K562 (cell line): Measurements from ENCODE around the gene LY6G5B. TPM values are rescaled to one million over a fixed set of nuclear protein-coding genes. Genes with fewer than 3 reads are reported as not detected.

Experiments
- ATF7 ChIP-seq: fragments of 450-650 bp; IDR thresholded peaks from 2 replicates; pipeline ENCODE4 v1.7.1; 2014; ENCODE audit warnings: mild to moderate bottlenecking, moderate library complexity
- CHD4 ChIP-seq: fragments of 200-600 bp; sonication (generic); IDR thresholded peaks from 3 replicates; pipeline ENCODE4 v1.6.1; 2012; ENCODE audit warnings: low read depth, mild to moderate bottlenecking, mixed read lengths, low read length, inconsistent platforms; ENCODE audit not compliant: insufficient read depth, insufficient replicate concordance, poor library complexity, severe bottlenecking
- CTCF ChIP-seq, 3 experiments: IDR thresholded peaks in 2 of 3; conservative IDR thresholded peaks in 1 of 3; 2 replicates each; pipeline ENCODE4 v1.5.1; 2011 to 2012; ENCODE audit warnings: low read length in 3 of 3, mild to moderate bottlenecking in 3 of 3, control low read depth in 2 of 3, improper control_type of control experiment in 1 of 3, inconsistent platforms in 1 of 3, low read depth in 1 of 3, mixed read lengths in 1 of 3, moderate library complexity in 1 of 3; ENCODE audit not compliant: insufficient read depth in 2 of 3
- EWSR1 ChIP-seq: fragments of 450-650 bp; IDR thresholded peaks from 2 replicates; pipeline ENCODE4 v1.6.1; 2018; ENCODE audit warnings: borderline replicate concordance, mild to moderate bottlenecking, low read depth, moderate library complexity; ENCODE audit not compliant: partially characterized antibody
- PATZ1 ChIP-seq: fragments of 250-450 bp; sonication (Bioruptor Pico); IDR thresholded peaks from 2 replicates; pipeline ENCODE4 v1.5.0; 2020; ENCODE audit warnings: mild to moderate bottlenecking, borderline replicate concordance
- PHB ChIP-seq: fragments of 250-450 bp; sonication (Bioruptor Pico); IDR thresholded peaks from 2 replicates; pipeline ENCODE4 v1.5.0; 2021
- PHF20 ChIP-seq: fragments of 450-650 bp; IDR thresholded peaks from 2 replicates; pipeline ENCODE4 v1.6.1; 2018; ENCODE audit not compliant: partially characterized antibody
- POLR2A ChIP-seq: fragments of 450-650 bp; conservative IDR thresholded peaks from 2 replicates; pipeline ENCODE4 v1.6.1; 2016
- SAFB ChIP-seq: fragments of 200-400 bp; formaldehyde crosslinking; IDR thresholded peaks from 2 replicates; pipeline ENCODE4 v1.6.1; 2017; ENCODE audit warnings: low read depth, low read length, borderline replicate concordance
- TGIF2 ChIP-seq: sonication (generic); formaldehyde crosslinking; IDR thresholded peaks from 2 replicates; pipeline ENCODE4 v1.8.1; 2022; ENCODE audit warnings: mild to moderate bottlenecking, missing genetic modification reagents, moderate library complexity
- YY1 ChIP-seq, 3 experiments: IDR thresholded peaks; 2 replicates each; pipeline ENCODE4 v1.6.1; 2011; ENCODE audit warnings: low read length in 2 of 3, mild to moderate bottlenecking in 2 of 3, moderate library complexity in 2 of 3, borderline replicate concordance in 1 of 3, control low read depth in 1 of 3, low read depth in 1 of 3; ENCODE audit not compliant: insufficient read depth in 3 of 3, insufficient replicate concordance in 2 of 3, control insufficient read depth in 1 of 3, insufficient read length in 1 of 3; ENCODE audit errors: extremely low read depth in 1 of 3
- ZC3H11A ChIP-seq: IDR thresholded peaks from 2 replicates; pipeline ENCODE4 v1.6.1; 2012; ENCODE audit warnings: low read depth, low read length, improper control_type of control experiment
- ZKSCAN8 ChIP-seq: fragments of 200-800 bp; sonication (Bioruptor generic); IDR thresholded peaks from 2 replicates; pipeline ENCODE4 v1.6.1; 2016; ENCODE audit warnings: missing genetic modification characterization, missing compliant biosample characterization
- ZNF143 ChIP-seq: sonication (generic); formaldehyde crosslinking; IDR thresholded peaks from 2 replicates; pipeline ENCODE4 v1.9.0; 2022; ENCODE audit warnings: mild to moderate bottlenecking, missing genetic modification reagents
- polyA plus RNA-seq, 8 experiments: library from polyadenylated mRNA; depleted of rRNA in 4 of 8; stranded (reverse) in 5 of 8; unstranded in 3 of 8; fragments of >200 nt; fragmentation: Nextera tagmentation in 2 of 8; fragmentation: Illumina TruSeq in 1 of 8; extraction: Ambion mirVana in 2 of 8; extraction: Trizol in 1 of 8; gene quantifications; 2 replicates each; pipeline versions ENCODE4 v1.2.1 to v1.2.3, GENCODE V29; 2011 to 2014; ENCODE audit warnings: inconsistent platforms in 1 of 8, missing spikeins in 1 of 8
- total RNA-seq, 7 experiments: library from RNA; depleted of rRNA in 6 of 7; stranded (reverse); fragments of >200 nt in 6 of 7; fragmentation: Illumina TruSeq in 2 of 7; extraction: Trizol in 2 of 7; gene quantifications; 2 replicates each; pipeline versions ENCODE4 v1.2.1 to v1.2.3, GENCODE V29; 2011 to 2021; ENCODE audit warnings: low replicate concordance in 1 of 7
- TF ChIP-seq, protein P1 (sequence below): sonication (generic); IDR thresholded peaks from 2 replicates; pipeline ENCODE4 v1.6.1; 2016
- TF ChIP-seq, protein P2 (sequence below): fragments of 250-450 bp; sonication (Bioruptor Pico); IDR thresholded peaks from 2 replicates; pipeline ENCODE4 v1.4.0; 2020; ENCODE audit warnings: mild to moderate bottlenecking, moderate library complexity, borderline replicate concordance
- TF ChIP-seq, protein P3 (sequence below), 2 experiments: fragments of 250-450 bp in 1 of 2; fragments of 450-650 bp in 1 of 2; sonication (Bioruptor Pico) in 1 of 2; IDR thresholded peaks; 2 replicates each; pipeline versions ENCODE4 v1.6.1 to v1.8.0; 2016 to 2021; ENCODE audit warnings: mild to moderate bottlenecking in 2 of 2, moderate library complexity in 2 of 2, missing compliant biosample characterization in 1 of 2, missing genetic modification characterization in 1 of 2

The LY6G5B gene
- total and polyA plus RNA-seq, 9 of the 15 experiments (the other 6 are each of a cell fraction or from before 2014, with no cell fraction given): 6.0 to 27.0 (median 7.5) TPM

DNA sequence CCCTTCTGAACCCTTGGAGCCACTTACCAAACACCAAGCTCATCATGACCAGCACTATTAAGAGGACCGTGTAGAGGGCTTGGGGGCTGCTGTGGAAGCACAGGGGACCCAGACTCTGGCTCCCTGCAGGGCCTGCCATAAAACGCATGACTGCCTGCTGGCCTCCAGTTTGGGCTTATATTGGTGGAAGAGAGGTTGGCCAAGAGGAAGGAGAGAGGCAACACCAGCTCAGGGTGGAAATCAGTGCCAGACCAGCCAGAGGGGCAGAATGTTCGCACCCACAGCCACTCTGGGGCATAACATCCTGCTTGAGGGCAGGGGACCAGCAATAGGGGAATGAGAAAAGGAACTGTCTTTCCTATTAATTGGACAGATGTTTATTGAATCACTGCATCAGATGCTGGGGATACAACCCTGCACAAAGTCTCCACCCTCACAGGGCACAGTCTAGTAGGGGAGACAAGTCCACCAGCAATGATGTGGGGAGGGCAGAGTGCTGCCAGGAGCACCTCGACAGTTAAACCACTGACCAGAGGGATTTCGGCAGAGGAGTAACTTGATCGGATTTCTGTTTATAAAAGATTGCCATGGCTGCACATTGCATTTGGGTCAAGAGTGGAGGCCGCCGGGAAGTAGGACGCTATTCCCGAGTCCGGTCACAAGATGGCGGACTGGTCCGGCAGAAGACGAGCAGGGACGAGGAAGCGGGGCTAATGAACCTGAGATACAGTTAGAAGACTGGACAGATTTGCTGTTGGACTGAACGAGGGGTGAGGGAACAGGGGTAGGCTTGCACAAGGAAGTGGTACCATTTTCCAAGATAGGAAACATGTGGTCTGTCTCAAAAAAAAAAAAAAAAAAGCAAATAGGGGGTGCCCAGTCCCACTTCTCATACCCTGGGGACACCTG is 10.7 kb downstream of the LY6G5B start, which contains the start of gene LY6G5C (continued):
- TF ChIP-seq POLR2A: no peak
- TF ChIP-seq, protein P1, sequence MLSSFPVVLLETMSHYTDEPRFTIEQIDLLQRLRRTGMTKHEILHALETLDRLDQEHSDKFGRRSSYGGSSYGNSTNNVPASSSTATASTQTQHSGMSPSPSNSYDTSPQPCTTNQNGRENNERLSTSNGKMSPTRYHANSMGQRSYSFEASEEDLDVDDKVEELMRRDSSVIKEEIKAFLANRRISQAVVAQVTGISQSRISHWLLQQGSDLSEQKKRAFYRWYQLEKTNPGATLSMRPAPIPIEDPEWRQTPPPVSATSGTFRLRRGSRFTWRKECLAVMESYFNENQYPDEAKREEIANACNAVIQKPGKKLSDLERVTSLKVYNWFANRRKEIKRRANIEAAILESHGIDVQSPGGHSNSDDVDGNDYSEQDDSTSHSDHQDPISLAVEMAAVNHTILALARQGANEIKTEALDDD: no peak
- no peak for TF ChIP-seq PHF20
- TF ChIP-seq ATF7: peak; percentile 67; the same call in 1 of the 2 replicates
- no peak for TF ChIP-seq EWSR1
- TF ChIP-seq ZKSCAN8: no peak
- no peak for TF ChIP-seq SAFB
- TF ChIP-seq, protein P2, sequence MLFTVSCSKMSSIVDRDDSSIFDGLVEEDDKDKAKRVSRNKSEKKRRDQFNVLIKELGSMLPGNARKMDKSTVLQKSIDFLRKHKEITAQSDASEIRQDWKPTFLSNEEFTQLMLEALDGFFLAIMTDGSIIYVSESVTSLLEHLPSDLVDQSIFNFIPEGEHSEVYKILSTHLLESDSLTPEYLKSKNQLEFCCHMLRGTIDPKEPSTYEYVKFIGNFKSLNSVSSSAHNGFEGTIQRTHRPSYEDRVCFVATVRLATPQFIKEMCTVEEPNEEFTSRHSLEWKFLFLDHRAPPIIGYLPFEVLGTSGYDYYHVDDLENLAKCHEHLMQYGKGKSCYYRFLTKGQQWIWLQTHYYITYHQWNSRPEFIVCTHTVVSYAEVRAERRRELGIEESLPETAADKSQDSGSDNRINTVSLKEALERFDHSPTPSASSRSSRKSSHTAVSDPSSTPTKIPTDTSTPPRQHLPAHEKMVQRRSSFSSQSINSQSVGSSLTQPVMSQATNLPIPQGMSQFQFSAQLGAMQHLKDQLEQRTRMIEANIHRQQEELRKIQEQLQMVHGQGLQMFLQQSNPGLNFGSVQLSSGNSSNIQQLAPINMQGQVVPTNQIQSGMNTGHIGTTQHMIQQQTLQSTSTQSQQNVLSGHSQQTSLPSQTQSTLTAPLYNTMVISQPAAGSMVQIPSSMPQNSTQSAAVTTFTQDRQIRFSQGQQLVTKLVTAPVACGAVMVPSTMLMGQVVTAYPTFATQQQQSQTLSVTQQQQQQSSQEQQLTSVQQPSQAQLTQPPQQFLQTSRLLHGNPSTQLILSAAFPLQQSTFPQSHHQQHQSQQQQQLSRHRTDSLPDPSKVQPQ: no peak
- no peak for TF ChIP-seq ZC3H11A
- TF ChIP-seq, protein P3, sequence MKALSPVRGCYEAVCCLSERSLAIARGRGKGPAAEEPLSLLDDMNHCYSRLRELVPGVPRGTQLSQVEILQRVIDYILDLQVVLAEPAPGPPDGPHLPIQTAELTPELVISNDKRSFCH (CRISPR knock-in tag; IDR thresholded peaks at IDR 0.05): no peak
- TF ChIP-seq, protein P3 (tag; IDR thresholded peaks at IDR 0.05): no peak
- peak; percentile 96 to 99 (median 99) for TF ChIP-seq CTCF (IDR thresholded peaks at IDR 0.05 in 2 of 3, conservative IDR thresholded peaks at IDR 0.05 in 1 of 3; ENCODE audit: insufficient read depth in 2 of 3, low read depth in 1 of 3, low read length in 3 of 3)
- TF ChIP-seq PATZ1 (CRISPR knock-in tag): no peak
- no peak for TF ChIP-seq PHB (CRISPR knock-in tag)
- TF ChIP-seq YY1 (IDR thresholded peaks at IDR 0.05; ENCODE audit: borderline replicate concordance in 1 of 3, control insufficient read depth in 1 of 3, extremely low read depth in 1 of 3, insufficient read depth in 3 of 3, insufficient read length in 1 of 3, insufficient replicate concordance in 2 of 3, low read depth in 1 of 3, low read length in 2 of 3): peak; percentile 49 to 84 (median 80)
- no peak for TF ChIP-seq CHD4
- no peak for TF ChIP-seq TGIF2 (CRISPR knock-in tag)
- TF ChIP-seq ZNF143 (CRISPR knock-in tag): 0 out of 2 replicates have a peak, but pooled peaks have one; percentile 12
